ENCODE data around the gene C8A.

Gene C8A

GRCh38 chr1:56965191-56965590, 110.6 kb downstream of the C8A start:
- H3K9me3 ChIP-seq (ENCODE audit: control insufficient read depth in 2 of 2, low read length in 2 of 2) = no peaks in the 10 kb centered on the region
- no peaks in the 10 kb centered on the region for H3K27me3 ChIP-seq (ENCODE audit: control insufficient read depth in 1 of 2, insufficient read depth in 2 of 2, low read length in 2 of 2)
- no peak overlapping the region for H3K4me3 ChIP-seq (ENCODE audit: low read length in 2 of 2)
- H3K9ac ChIP-seq (ENCODE audit: low read length in 2 of 2) = no peak overlapping the region
- H3K27ac ChIP-seq (ENCODE audit: low read length) = no peak overlapping the region
- H3K4me1 ChIP-seq (ENCODE audit: control insufficient read depth, insufficient read depth, low read length) = no peaks in the 10 kb centered on the region
- H3K36me3 ChIP-seq (ENCODE audit: control insufficient read depth in 2 of 2, insufficient read depth in 2 of 2, low read length in 2 of 2) = no peaks in the 10 kb centered on the region

GRCh38 chr1:56965916-56966697, 111.5 kb downstream of the C8A start, which contains the start of gene C8B:
C8B (minus strand) TSS chr1:56966015; CDS start chr1:56965948, 67 bp downstream.
- Histone ChIP-seq H3K9ac (ENCODE audit: low read length in 2 of 2) (no peak within 1 kb of the TSS), H3K27me3 (ENCODE audit: control insufficient read depth in 1 of 2, insufficient read depth in 2 of 2, low read length in 2 of 2) (no peaks in the 10 kb centered on the region), H3K36me3 (ENCODE audit: control insufficient read depth in 2 of 2, insufficient read depth in 2 of 2, low read length in 2 of 2) (no peaks in the 10 kb centered on the region), H3K4me1 (ENCODE audit: control insufficient read depth, insufficient read depth, low read length) (no peaks in the 10 kb centered on the region), H3K4me3 (ENCODE audit: low read length in 2 of 2) (no peak within 1 kb of the TSS), H3K9me3 (ENCODE audit: control insufficient read depth in 2 of 2, low read length in 2 of 2) (no peaks in the 10 kb centered on the region), H3K27ac (ENCODE audit: low read length) (no peak within 1 kb of the TSS)

- H3K9ac ChIP-seq (ENCODE audit: low read length in 2 of 2) = no peak overlapping the region
- no peaks in the 10 kb centered on the region for H3K9me3 ChIP-seq (ENCODE audit: control insufficient read depth in 2 of 2, low read length in 2 of 2)
- no peak overlapping the region for H3K4me3 ChIP-seq (ENCODE audit: low read length in 2 of 2)
- no peak overlapping the region for H3K27ac ChIP-seq (ENCODE audit: low read length)
- H3K27me3 ChIP-seq (ENCODE audit: control insufficient read depth in 1 of 2, insufficient read depth in 2 of 2, low read length in 2 of 2) = no peaks in the 10 kb centered on the region
- no peaks in the 10 kb centered on the region for H3K4me1 ChIP-seq (ENCODE audit: control insufficient read depth, insufficient read depth, low read length)
- no peaks in the 10 kb centered on the region for H3K36me3 ChIP-seq (ENCODE audit: control insufficient read depth in 2 of 2, insufficient read depth in 2 of 2, low read length in 2 of 2)
These were observed 112.1 kb downstream of the C8A start for GRCh38 chr1:56966698-56966999.

GRCh38 chr1:56967355-56967754, 112.8 kb downstream of the C8A start:
- no peaks in the 10 kb centered on the region for H3K4me1 ChIP-seq (ENCODE audit: control insufficient read depth, insufficient read depth, low read length)
- no peaks in the 10 kb centered on the region for H3K27me3 ChIP-seq (ENCODE audit: control insufficient read depth in 1 of 2, insufficient read depth in 2 of 2, low read length in 2 of 2)
- H3K27ac ChIP-seq (ENCODE audit: low read length) = no peak overlapping the region
- no peak overlapping the region for H3K4me3 ChIP-seq (ENCODE audit: low read length in 2 of 2)
- H3K9me3 ChIP-seq (ENCODE audit: control insufficient read depth in 2 of 2, low read length in 2 of 2) = no peaks in the 10 kb centered on the region
- no peak overlapping the region for H3K9ac ChIP-seq (ENCODE audit: low read length in 2 of 2)
- no peaks in the 10 kb centered on the region for H3K36me3 ChIP-seq (ENCODE audit: control insufficient read depth in 2 of 2, insufficient read depth in 2 of 2, low read length in 2 of 2)
